HCT116 (cell line): Measurements from ENCODE around the gene PDYN. TPM values are rescaled to one million over a fixed set of nuclear protein-coding genes. Genes with fewer than 3 reads are reported as not detected.

Source experiments
- ATAC-seq: fragments of 200-7000 bp; cut with Tn5 transposase; 2 replicates; pipeline ENCODE4 v1.9.1; 2020; ENCODE audit warnings: mild to moderate bottlenecking, moderate library complexity
- BruUV-seq: library from RNA; stranded (reverse); fragments of 400-500 nt; replicated peaks from 2 replicates; lab custom pipeline; 2021; lab: Mats Ljungman, UMichigan
- CTCF ChIA-PET: fragments of 300-600 bp; sonication (Branson Sonifier 250); formaldehyde crosslinking; loops from one replicate; lab custom pipeline; 2021; ENCODE audit warnings: antibody characterized with exemption; lab: Charles Lee
- POLR2A ChIA-PET: fragments of 300-600, 350-600 bp; sonication (Branson Sonifier 250); formaldehyde crosslinking; loops from one replicate; lab custom pipeline; 2021; ENCODE audit warnings: antibody characterized with exemption; lab: Charles Lee
- RAD21 ChIA-PET, 2 experiments: fragments of 300-600 bp; sonication (Branson Sonifier 250); formaldehyde crosslinking; loops; one replicate each; lab custom pipeline; 2023; ENCODE audit warnings: low total read pairs in 2 of 2; ENCODE audit not compliant: uncharacterized antibody in 2 of 2, unreplicated experiment in 2 of 2, low non-redundant PET in 1 of 2; lab: Charles Lee
- DNase-seq: peaks from one replicate; pipeline ENCODE4 v3.0.0-alpha.2; 2010; ENCODE audit warnings: low read depth, low spot score
- H2AFZ ChIP-seq: fragments of 200-600 bp; shearing (Covaris generic), sonication (generic); 2 replicates; pipeline ENCODE4 v1.6.1; 2017; ENCODE audit warnings: low read depth, mixed run types, mixed read lengths, antibody characterized with exemption, low read length; ENCODE audit not compliant: poor library complexity, severe bottlenecking
- H3K27ac ChIP-seq: 2 replicates; pipeline ENCODE4 v1.5.1; 2012; ENCODE audit warnings: low read depth, low read length
- H3K27me3 ChIP-seq: fragments of 200-600 bp; sonication (generic); 2 replicates; pipeline ENCODE4 v1.6.1; 2016; ENCODE audit warnings: mixed run types, low read length, mixed read lengths; ENCODE audit not compliant: insufficient read depth
- H3K36me3 ChIP-seq, 2 experiments: fragments of 200-500 bp in 1 of 2; fragments of 200-600 bp in 1 of 2; sonication (Bioruptor generic) in 1 of 2; sonication (generic) in 1 of 2; 2 replicates each; pipeline versions ENCODE4 v1.5.1 to v1.6.1; 2014 to 2016; ENCODE audit warnings: low read length in 2 of 2, inconsistent platforms in 1 of 2, mixed read lengths in 1 of 2, mixed run types in 1 of 2; ENCODE audit not compliant: insufficient read depth in 2 of 2, control insufficient read depth in 1 of 2
- H3K4me1 ChIP-seq, 2 experiments: fragments of 200-600 bp in 1 of 2; sonication (generic) in 1 of 2; 2 replicates each; pipeline versions ENCODE4 v1.5.1 to v1.6.1; 2012 to 2017; ENCODE audit warnings: low read length in 2 of 2, inconsistent platforms in 1 of 2, mild to moderate bottlenecking in 1 of 2, mixed read lengths in 1 of 2, mixed run types in 1 of 2, moderate library complexity in 1 of 2; ENCODE audit not compliant: insufficient read depth in 2 of 2, control insufficient read depth in 1 of 2
- H3K4me2 ChIP-seq: fragments of 200-600 bp; sonication (generic); 2 replicates; pipeline ENCODE4 v1.6.1; 2017; ENCODE audit warnings: mixed run types, low read length, mixed read lengths
- H3K4me3 ChIP-seq, 2 experiments: fragments of 200-600 bp in 1 of 2; sonication (generic) in 1 of 2; replicated peaks in 1 of 2; 2 replicates each; pipeline ENCODE4 v1.5.1; 2011 to 2016; ENCODE audit warnings: low read length in 2 of 2, control low read depth in 1 of 2, low read depth in 1 of 2, mild to moderate bottlenecking in 1 of 2, mixed read lengths in 1 of 2, mixed run types in 1 of 2
- H3K79me2 ChIP-seq: fragments of 200-600 bp; sonication (generic); 2 replicates; pipeline ENCODE4 v1.6.1; 2017; ENCODE audit warnings: mild to moderate bottlenecking, mixed run types, low read length, moderate library complexity, mixed read lengths; ENCODE audit not compliant: insufficient read depth
- H3K9ac ChIP-seq: fragments of 200-600 bp; sonication (generic); 2 replicates; pipeline ENCODE4 v1.6.1; 2016; ENCODE audit warnings: low read length, mixed read lengths
- H3K9me2 ChIP-seq: fragments of 200-600 bp; sonication (generic), shearing (Covaris generic); 2 replicates; pipeline ENCODE4 v1.6.1; 2017; ENCODE audit warnings: mixed run types, mild to moderate bottlenecking, moderate library complexity; ENCODE audit not compliant: insufficient read depth
- H3K9me3 ChIP-seq, 2 experiments: fragments of 200-500 bp in 1 of 2; fragments of 200-600 bp in 1 of 2; sonication (Bioruptor generic) in 1 of 2; sonication (generic) in 1 of 2; 2 replicates each; pipeline ENCODE4 v1.6.1; 2014 to 2017; ENCODE audit warnings: low read length in 2 of 2, mixed read lengths in 2 of 2, inconsistent platforms in 1 of 2, low read depth in 1 of 2, mild to moderate bottlenecking in 1 of 2, mixed run types in 1 of 2, moderate library complexity in 1 of 2; ENCODE audit not compliant: control insufficient read depth in 1 of 2, insufficient read depth in 1 of 2
- H4K20me1 ChIP-seq: fragments of 200-600 bp; sonication (generic), shearing (Covaris generic); 2 replicates; pipeline ENCODE4 v1.6.1; 2017; ENCODE audit warnings: mixed run types, mild to moderate bottlenecking, moderate library complexity; ENCODE audit not compliant: insufficient read depth
- CBX3 ChIP-seq: IDR thresholded peaks from 2 replicates; pipeline ENCODE4 v1.6.1; 2012; ENCODE audit warnings: low read depth
- CEBPB ChIP-seq: IDR thresholded peaks from 2 replicates; pipeline ENCODE4 v1.6.1; 2012; ENCODE audit warnings: low read depth
- ELF1 ChIP-seq: IDR thresholded peaks from 2 replicates; pipeline ENCODE4 v1.6.1; 2012; ENCODE audit warnings: low read depth, borderline replicate concordance
- EZH2 ChIP-seq: fragments of 200-600 bp; sonication (generic); IDR thresholded peaks from 2 replicates; pipeline ENCODE4 v1.6.1; 2017; ENCODE audit warnings: antibody characterized with exemption, mixed run types
- POLR2A ChIP-seq: IDR thresholded peaks from 2 replicates; pipeline ENCODE4 v1.7.0; 2011; ENCODE audit warnings: borderline replicate concordance; ENCODE audit not compliant: insufficient read depth, insufficient read length; ENCODE audit errors: extremely low read depth
- POLR2AphosphoS5 ChIP-seq: IDR thresholded peaks from 2 replicates; pipeline ENCODE4 v1.6.1; 2011; ENCODE audit warnings: mild to moderate bottlenecking, low read depth, low read length, moderate library complexity
- RAD21 ChIP-seq: IDR thresholded peaks from 2 replicates; pipeline ENCODE4 v1.6.1; 2012; ENCODE audit warnings: low read depth, mild to moderate bottlenecking
- SIN3A ChIP-seq: IDR thresholded peaks from 2 replicates; pipeline ENCODE4 v1.6.1; 2012; ENCODE audit warnings: low read depth
- SP1 ChIP-seq: IDR thresholded peaks from 2 replicates; pipeline ENCODE4 v1.6.1; 2012; ENCODE audit warnings: low read depth
- SRF ChIP-seq: IDR thresholded peaks from 2 replicates; pipeline ENCODE4 v1.6.1; 2012; ENCODE audit warnings: low read depth
- intact Hi-C: fragments of 100-400 bp; cut with micrococcal nuclease; formaldehyde crosslinking; loops from 2 replicates; pipeline ENCODE4 v1.10.0; 2022
- total RNA-seq: library from RNA; stranded (reverse); gene quantifications from one replicate; pipeline ENCODE4 v1.2.1, GENCODE V29; 2021; ENCODE audit not compliant: unreplicated experiment
- TF ChIP-seq, protein P1 (sequence below): IDR thresholded peaks from 2 replicates; pipeline ENCODE4 v1.6.1; 2012
- TF ChIP-seq, protein P2 (sequence below), 3 experiments: fragments of 200-600 bp in 1 of 3; sonication (generic) in 1 of 3; IDR thresholded peaks in 2 of 3; conservative IDR thresholded peaks in 1 of 3; 2 replicates each; pipeline ENCODE4 v1.5.1; 2012 to 2017; ENCODE audit warnings: low read depth in 2 of 3, low read length in 2 of 3, antibody characterized with exemption in 1 of 3, borderline replicate concordance in 1 of 3, control low read depth in 1 of 3, mild to moderate bottlenecking in 1 of 3, mixed read lengths in 1 of 3, mixed run types in 1 of 3, moderate library complexity in 1 of 3; ENCODE audit not compliant: insufficient read depth in 1 of 3

The PDYN gene
- total RNA-seq, 1 experiment from 2014 or later, result not detected

DNA sequence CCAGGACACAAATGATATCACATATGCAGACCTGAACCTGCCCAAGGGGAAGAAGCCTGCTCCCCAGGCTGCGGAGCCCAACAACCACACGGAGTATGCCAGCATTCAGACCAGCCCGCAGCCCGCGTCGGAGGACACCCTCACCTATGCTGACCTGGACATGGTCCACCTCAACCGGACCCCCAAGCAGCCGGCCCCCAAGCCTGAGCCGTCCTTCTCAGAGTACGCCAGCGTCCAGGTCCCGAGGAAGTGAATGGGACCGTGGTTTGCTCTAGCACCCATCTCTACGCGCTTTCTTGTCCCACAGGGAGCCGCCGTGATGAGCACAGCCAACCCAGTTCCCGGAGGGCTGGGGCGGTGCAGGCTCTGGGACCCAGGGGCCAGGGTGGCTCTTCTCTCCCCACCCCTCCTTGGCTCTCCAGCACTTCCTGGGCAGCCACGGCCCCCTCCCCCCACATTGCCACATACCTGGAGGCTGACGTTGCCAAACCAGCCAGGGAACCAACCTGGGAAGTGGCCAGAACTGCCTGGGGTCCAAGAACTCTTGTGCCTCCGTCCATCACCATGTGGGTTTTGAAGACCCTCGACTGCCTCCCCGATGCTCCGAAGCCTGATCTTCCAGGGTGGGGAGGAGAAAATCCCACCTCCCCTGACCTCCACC lies 56.4 kb downstream of the PDYN start:
- intact Hi-C loops, result no loop called here
- Histone ChIP-seq H3K36me3 (no peaks in the 10 kb centered on the region; a peak in 1 of 4 replicates), H3K9me3 (no peaks in the 10 kb centered on the region), H3K9me2 (no peaks in the 10 kb centered on the region), H3K4me2 (no peak overlapping the region), H3K4me1 (no peaks in the 10 kb centered on the region), H2AFZ (no peak overlapping the region), H3K4me3 (no peak overlapping the region), H3K27me3 (no peaks in the 10 kb centered on the region), H3K79me2 (no peaks in the 10 kb centered on the region), H3K27ac (no peak overlapping the region), H3K9ac (no peak overlapping the region), H4K20me1 (no peaks in the 10 kb centered on the region)
- no TSS peak for BruUV-seq
- POLR2A ChIA-PET, result no interaction called here
- DNase-seq (no peak), ATAC-seq (no peak)
- CTCF ChIA-PET, result no interaction called here
- RAD21 ChIA-PET, result no interaction called here
- TF ChIP-seq ELF1 (no peak), RAD21 (no peak), SIN3A (no peak), EZH2 (no peak), SRF (no peak), POLR2AphosphoS5 (no peak), SP1 (no peak), POLR2A (no peak), CBX3 (no peak), CEBPB (no peak)
- TF ChIP-seq, protein P1, sequence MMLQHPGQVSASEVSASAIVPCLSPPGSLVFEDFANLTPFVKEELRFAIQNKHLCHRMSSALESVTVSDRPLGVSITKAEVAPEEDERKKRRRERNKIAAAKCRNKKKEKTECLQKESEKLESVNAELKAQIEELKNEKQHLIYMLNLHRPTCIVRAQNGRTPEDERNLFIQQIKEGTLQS, result no peak
- TF ChIP-seq, protein P2, sequence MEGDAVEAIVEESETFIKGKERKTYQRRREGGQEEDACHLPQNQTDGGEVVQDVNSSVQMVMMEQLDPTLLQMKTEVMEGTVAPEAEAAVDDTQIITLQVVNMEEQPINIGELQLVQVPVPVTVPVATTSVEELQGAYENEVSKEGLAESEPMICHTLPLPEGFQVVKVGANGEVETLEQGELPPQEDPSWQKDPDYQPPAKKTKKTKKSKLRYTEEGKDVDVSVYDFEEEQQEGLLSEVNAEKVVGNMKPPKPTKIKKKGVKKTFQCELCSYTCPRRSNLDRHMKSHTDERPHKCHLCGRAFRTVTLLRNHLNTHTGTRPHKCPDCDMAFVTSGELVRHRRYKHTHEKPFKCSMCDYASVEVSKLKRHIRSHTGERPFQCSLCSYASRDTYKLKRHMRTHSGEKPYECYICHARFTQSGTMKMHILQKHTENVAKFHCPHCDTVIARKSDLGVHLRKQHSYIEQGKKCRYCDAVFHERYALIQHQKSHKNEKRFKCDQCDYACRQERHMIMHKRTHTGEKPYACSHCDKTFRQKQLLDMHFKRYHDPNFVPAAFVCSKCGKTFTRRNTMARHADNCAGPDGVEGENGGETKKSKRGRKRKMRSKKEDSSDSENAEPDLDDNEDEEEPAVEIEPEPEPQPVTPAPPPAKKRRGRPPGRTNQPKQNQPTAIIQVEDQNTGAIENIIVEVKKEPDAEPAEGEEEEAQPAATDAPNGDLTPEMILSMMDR (IDR thresholded peaks at IDR 0.05 in 2 of 3, conservative IDR thresholded peaks at IDR 0.05 in 1 of 3; ENCODE audit: borderline replicate concordance in 1 of 3, insufficient read depth in 1 of 3, low read depth in 2 of 3, low read length in 2 of 3), result no peak
